H1 (cell line): ENCODE measurements around the gene SLFN5. TPM values are rescaled to one million over a fixed set of nuclear protein-coding genes. Genes with fewer than 3 reads are reported as not detected.

Experiments
- ASH2L ChIP-seq: fragments of 200-600, 300-600 bp; sonication (generic); IDR thresholded peaks from one replicate; pipeline ENCODE4 v1.7.1; 2017; ENCODE audit warnings: low read length
- CREB1 ChIP-seq: IDR thresholded peaks from 2 replicates; pipeline ENCODE4 v1.6.1; 2012; ENCODE audit warnings: inconsistent platforms
- JUN ChIP-seq: IDR thresholded peaks from 2 replicates; pipeline ENCODE4 v1.6.1; 2011; ENCODE audit warnings: low read depth, mild to moderate bottlenecking, improper control_type of control experiment, low read length
- JUND ChIP-seq: IDR thresholded peaks from 2 replicates; pipeline ENCODE4 v1.6.1; 2011; ENCODE audit warnings: mild to moderate bottlenecking, improper control_type of control experiment, low read length
- PHF8 ChIP-seq: fragments of 200-600 bp; sonication (generic); conservative IDR thresholded peaks from 2 replicates; pipeline ENCODE4 v1.7.1; 2012; ENCODE audit warnings: low read depth, mild to moderate bottlenecking, inconsistent platforms, low read length, moderate library complexity
- RAD21 ChIP-seq, 2 experiments: IDR thresholded peaks in 1 of 2; conservative IDR thresholded peaks in 1 of 2; 2 replicates each; pipeline ENCODE4 v1.6.1; 2011; ENCODE audit warnings: low read depth in 2 of 2, low read length in 2 of 2, improper control_type of control experiment in 1 of 2, inconsistent platforms in 1 of 2, mild to moderate bottlenecking in 1 of 2, moderate library complexity in 1 of 2
- TAF7 ChIP-seq: optimal IDR thresholded peaks from 2 replicates; pipeline ENCODE3; 2011; ENCODE audit warnings: low read depth, mild to moderate bottlenecking, inconsistent platforms, low read length, moderate library complexity, borderline replicate concordance
- polyA plus RNA-seq, 7 experiments: library from polyadenylated mRNA; depleted of rRNA in 3 of 7; stranded (reverse) in 5 of 7; unstranded in 2 of 7; fragments of >200 nt in 5 of 7; fragments of 200-250 nt in 2 of 7; gene quantifications; 1 replicate in 5 of 7; 2 replicates in 1 of 7; 4 replicates in 1 of 7; pipeline versions ENCODE4 v1.2.1 to v1.2.3, GENCODE V29; 2011 to 2013; ENCODE audit warnings: missing spikeins in 2 of 7, mixed read lengths in 2 of 7
- total RNA-seq: library from RNA; stranded (reverse); fragmentation: NEBNext Ultra II Directional; extraction: Animal tissue kit (Norgen Biotek cat#: 25700); gene quantifications from 2 replicates; pipeline ENCODE4 v1.2.1, GENCODE V29; 2021

The SLFN5 gene
- total and polyA plus RNA-seq, 2 of the 8 experiments (the other 6 are each of a cell fraction or from before 2014, with no cell fraction given) = 0.86 to 3.0 TPM

- TF ChIP-seq JUN (no peak), TAF7 (no peak), ASH2L (no peak), PHF8 (no peak), JUND (no peak), RAD21 (IDR thresholded peaks at IDR 0.05 in 1 of 2, conservative IDR thresholded peaks at IDR 0.05 in 1 of 2; ENCODE audit: low read depth in 2 of 2, low read length in 2 of 2) (no peak), CREB1 (no peak)
Measured at GRCh38 chr17:35284955-35285354, 42.1 kb downstream of the SLFN5 start (continued).
